HTR-8/SVneo (cell line): ENCODE data around the gene LTF.
A peak's percentile ranks its signal among the peaks of the same experiment; 100 is the strongest.
"Not testable (repeated sequence)": the region's sequence is repeated elsewhere in the genome, so short reads cannot be mapped to it uniquely, and the experiment has no call there.

Source experiments
- DNase-seq: peaks from one replicate; pipeline ENCODE4 v3.0.0; 2011; ENCODE audit warnings: low spot score, mixed read lengths; ENCODE audit not compliant: insufficient read length
- FAIRE-seq: peaks from 2 replicates; lab custom pipeline; 2011; peaks lifted over from hg19 to GRCh38; lab: Jason Lieb, UNC

The LTF gene

DNA sequence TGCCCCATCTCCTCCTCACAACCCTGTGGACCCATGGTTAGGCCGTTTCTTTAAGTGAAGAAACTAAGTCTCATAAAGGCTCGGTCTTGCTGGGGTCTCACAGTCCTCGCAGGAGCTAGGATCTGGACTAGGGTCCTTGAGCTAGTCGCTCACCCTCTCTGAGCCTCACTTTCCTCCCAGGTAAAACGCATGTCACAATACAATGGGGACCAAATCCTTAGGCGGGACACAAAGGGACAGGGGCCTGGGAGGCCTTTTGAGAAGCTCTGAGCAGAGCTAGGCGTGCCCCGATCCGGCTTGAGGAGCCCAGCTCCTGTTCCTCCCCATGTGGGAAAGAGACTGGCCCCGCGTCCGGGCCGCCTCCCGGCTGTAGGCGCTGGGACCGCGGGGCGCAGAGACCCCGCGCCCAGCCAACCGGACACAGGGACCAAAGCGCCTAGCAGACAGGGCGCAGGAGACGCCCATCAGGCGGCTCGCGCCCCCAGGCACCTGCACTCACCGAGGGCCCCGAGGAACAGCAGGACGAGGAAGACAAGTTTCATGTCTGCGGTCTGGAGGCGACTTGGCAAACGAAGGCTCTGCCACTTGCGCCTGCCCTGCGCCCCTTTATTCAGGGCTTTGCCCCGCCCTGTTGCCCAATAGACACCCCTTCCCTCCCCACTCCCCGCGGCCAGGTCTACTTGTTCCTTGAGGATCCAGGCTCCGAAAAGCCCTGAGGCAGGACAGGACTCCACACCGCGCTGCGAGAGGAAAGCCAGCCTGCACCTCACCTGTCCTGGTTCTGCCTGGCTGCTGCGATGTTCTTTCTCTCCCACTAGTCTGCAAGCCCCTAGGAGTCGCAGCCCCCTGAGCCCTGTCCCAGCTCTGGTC, at the start of gene LTF:
Gene LTF (minus strand): TSS at position 580 of the 870 bp plus-strand sequence. CDS start 38 bp downstream, at position 542.
- DNase-seq = no peak
- no peak for FAIRE-seq

DNA sequence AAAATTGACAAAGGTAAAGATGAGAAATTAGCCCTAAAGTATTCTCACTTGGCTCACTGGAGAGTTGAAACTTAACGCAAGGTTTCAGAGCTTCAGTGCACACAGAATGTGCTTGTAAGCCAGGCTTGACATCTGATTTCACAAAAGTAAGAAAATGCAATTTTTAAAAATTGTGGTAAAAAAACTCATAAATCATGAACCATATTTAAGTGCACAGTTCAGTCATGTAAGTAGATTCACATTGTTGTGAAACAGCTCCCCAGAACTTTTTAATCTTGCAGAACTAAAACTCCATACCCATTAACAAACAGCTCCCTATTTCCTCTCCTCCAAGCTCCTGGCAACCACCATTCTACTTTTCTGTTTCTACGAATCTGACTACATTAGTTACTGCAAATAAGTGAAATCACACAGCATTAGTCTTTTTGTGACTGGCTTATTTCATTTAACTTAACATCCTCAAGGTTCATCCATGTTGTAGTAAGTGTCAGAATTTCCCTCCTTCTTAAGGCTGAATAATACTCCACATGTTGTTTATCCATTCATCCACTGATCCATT, 47.6 kb upstream of the LTF start:
- FAIRE-seq = no peak
- DNase-seq = no peak

DNA sequence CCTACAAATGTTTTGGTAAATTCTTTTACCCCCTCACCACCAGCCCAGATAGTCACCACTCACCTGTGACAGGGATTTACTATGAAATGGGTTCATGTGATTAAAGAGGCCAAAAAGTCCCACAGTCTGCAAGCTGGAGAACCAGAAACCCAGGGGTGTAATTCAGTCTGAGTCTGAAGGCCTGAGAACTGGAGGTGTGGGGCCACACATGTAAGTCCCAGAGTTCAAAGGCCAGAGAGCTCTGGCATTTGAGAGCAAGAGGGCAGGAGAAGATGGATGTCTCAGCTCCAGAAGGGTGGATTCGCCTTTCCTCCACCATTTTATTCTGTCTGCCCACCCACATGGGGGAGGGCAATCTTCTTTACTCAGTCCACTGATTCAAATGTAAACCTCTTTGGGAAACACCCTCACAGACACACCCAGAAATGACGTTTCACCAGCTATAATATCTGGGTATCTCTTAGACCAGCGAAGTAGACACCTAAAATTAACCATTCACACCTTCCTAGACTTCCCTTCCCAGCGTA, 45.0 kb upstream of the LTF start:
- no peak for FAIRE-seq
- DNase-seq = no peak

DNA sequence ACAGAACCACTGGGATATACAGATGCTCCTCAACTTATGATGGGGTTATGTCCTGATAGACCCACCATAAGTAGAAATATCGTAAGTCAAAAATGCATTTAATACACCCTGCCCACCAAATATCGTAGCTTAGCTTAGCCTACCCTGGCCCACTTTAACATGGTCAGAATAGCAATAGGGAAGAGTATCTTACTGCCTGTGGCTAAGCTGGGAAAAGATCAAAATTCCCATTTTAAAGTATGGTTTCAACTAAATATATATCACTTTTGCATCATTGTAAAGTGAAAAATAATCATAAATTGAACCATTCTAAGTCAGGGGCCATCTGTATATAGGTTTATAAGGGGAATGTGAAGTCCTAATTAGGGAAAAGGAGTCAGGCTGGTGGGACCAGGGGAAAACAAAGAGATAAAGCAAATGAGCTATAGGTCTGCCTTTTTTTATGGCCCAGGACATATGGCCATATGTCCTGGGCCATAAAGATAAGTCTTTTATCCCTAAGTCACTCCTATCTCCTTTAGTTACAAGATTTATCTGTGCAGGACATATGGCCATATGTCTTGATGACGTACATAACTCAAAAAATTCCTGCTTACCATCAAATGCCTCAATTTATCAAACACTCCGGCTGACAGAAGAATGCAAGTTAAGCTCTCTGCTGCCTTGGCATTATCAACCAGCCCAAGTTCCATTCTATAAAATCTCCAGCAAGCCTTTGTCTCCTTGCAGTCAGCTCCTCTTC, 44.3 kb upstream of the LTF start:
- no peak for DNase-seq
- FAIRE-seq = no peak

GRCh38 chr3:46506526-46506925, 41.8 kb upstream of the LTF start:
- DNase-seq = no peak
- no peak for FAIRE-seq

GRCh38 chr3:46505953-46506352, 41.2 kb upstream of the LTF start:
- DNase-seq (no peak), FAIRE-seq (no peak)

- DNase-seq (no peak), FAIRE-seq (no peak)
These were observed 40.1 kb upstream of the LTF start for GRCh38 chr3:46504789-46505188.

- FAIRE-seq = no peak
- no peak for DNase-seq
These were observed 38.6 kb upstream of the LTF start for GRCh38 chr3:46503200-46503874.

DNA sequence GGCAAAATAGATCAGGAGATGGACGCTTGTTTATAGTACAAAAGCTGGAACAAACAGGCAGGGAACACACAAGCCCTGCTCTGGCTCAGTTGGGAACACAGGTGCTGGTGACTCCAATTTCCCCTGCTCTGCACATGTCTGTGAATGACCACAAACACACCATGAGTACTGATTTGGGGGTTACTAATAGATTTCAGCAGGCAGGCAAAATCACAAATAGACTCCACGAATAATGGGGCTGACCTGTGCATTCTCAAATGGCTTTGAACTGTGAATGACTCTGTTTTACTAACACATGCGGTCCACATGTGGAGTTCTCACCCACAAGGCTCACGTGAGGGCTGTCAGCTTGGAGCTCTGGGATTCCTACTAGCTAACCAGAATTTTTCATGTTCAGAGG, 37.0 kb upstream of the LTF start:
- DNase-seq (no peak), FAIRE-seq (no peak)

- FAIRE-seq (no peak), DNase-seq (no peak)
These were observed 36.2 kb upstream of the LTF start for GRCh38 chr3:46500656-46501635.

DNA sequence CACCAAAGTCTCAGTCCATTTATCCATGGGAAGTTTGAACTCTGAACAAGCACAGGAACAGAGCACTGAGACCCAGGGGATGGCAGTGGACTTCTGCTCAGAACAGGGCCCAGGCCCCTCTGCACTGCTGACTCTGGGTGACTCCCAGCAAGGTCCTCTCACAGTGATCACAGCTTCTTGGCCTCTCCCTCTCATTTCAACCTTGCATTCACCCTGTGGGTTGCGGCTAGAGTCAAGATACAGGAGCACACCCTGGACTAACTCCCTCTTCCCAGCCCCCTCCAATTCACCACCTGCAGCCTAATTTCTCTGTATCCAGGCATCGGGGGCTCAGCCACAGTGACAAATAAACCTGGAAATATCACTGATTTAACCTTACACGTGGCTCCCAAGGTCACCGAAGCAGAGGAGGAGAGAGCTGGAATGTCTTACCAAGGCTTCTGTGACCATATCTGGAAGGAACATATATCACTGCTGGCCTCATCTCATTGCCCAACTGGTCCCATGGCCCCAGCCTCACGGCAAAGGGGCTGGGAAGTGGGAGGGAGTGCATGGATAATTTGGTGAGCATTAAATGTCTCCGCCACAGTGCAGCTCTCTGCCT, 34.3 kb upstream of the LTF start:
- FAIRE-seq (no peak), DNase-seq (no peak)

DNA sequence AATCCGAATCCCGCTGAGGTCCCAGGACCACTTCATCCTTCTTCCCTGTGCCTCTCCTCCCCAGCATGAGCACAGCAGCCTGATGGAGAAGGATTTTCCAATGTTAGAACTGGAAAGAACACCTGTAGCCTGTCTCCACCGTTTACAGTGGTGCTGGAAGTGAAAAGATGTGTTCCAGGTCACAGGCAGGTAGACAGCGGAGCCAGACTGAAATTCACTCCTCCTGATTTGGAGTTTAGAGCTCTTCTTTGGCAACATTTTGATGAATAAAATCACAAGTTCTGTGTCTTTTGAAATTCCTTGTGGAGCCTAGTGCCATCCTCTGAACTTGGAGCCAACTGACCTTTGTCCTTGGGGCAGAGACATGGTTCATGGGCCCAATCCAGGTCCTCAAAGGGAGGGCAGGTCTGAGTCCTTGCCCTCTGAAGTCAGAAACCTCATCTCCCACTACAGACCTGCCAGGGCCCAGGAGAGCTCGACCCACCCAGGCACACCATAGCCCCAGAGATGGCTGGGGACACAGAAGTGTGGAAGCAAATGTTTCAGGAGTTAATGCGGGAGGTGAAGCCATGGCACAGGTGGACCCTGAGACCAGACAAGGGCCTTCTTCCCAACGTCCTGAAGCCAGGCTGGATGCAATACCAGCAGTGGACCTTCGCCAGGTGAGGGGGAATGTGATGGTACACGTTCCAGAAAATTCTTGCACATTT, 33.0 kb upstream of the LTF start, which contains the start of gene RTP3:
Gene RTP3 (plus strand): TSS at position 421 of the 710 bp plus-strand sequence. CDS start 87 bp downstream, at position 508.
- no peak for FAIRE-seq
- DNase-seq = no peak

DNA sequence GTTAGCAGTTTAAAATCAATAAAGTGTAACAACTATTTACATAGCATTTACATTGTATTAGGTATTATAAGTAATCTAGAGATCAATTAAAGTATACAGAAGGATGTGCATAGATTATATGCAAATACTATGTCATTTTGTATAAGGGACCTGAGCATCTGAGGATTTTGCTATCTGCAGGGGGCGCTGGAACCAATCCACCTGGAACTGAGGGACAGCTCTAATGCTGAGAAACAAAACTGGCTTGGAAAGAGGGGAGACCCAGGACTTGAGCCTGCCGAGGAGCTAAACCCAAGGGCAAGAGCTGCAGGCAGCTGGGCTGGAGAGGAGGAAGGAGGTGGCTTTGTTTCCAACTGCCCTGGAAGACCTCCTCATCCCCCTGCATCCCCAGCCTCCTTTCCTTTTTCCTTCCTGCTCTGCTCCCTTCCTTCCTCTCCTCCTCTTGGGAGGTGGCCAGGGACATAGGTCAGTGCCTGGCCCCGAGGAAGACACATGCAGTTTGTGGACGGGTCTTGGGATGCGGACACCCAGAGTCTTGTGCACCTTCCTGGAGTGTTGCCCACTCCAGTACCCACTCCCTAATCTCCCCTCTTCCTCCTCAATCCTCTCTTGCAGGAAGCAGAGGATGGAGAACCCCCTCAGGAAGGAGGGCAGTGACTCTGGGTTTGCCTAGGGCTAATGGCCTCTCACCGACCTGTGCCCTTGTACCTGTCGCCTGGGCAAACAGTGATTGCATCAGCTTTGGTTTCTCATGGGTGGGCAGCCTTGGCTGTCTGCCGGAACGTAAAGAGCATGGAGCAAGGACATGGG, 32.2 kb upstream of the LTF start:
- no peak for FAIRE-seq
- DNase-seq = no peak

DNA sequence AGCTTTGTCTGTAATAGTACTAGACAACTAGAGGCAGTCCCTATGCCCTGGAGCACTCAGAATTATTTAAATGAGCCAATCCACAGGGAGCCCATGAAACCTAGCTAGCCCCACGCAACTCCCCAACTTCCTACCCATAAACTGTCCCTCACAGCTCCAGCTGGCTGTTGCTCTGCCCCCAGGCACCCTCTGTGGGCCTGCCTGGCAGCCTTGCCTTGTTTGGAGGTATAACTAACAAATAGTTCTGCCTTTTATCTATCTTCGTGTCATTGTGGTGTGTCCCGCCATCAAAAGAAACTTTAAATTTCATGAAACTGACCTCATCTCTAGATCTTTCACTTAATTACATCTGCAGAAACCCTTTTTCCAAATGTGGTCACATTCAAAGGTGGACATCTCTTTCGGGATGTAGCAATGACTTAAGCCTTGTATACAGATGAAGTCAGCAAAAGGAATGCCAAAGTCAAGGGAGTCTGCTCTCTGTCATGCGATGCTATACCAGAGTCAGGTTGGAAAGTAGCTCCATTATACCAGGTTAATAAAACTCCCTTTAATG, 31.3 kb upstream of the LTF start:
- FAIRE-seq = peak; percentile 59

GRCh38 chr3:46494491-46494890, 29.8 kb upstream of the LTF start:
- not testable (repeated sequence) for DNase-seq, FAIRE-seq

More for the DNA sequence above, 31.3 kb upstream of the LTF start:
- DNase-seq = peak; percentile 44

DNA sequence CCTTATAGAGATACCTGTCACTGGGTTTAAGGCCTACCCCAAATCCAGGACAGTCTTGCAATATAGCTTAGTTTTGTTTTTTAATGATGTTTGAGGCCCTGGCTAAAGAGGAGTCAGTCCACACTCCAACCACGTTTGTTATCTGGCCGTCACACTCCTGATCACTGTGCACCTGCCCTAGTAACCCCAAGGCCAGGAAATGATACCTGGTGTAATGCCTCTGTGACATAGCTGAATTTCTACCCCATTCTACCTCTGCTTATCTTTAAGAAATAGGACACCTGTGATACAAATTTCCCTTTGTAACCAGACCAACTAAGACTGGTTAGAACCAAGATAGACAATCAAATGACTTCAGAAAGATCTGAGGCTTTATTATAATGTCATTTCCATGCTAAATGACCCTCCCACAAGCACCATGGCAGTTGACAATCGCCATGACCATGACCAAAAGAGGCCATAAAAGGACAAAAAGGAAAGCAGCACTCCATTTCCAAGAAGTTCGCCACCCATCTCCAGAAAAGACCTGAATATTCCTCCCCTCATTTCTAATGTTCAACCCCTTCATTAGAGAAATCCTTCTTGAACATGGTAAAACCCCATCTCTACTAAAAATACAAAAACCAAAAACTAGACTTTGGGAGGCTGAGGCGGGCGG, 28.3 kb upstream of the LTF start:
- DNase-seq = no peak
- FAIRE-seq = no peak
